Activated naive CD8-positive, alpha-beta T cell (primary cell): ENCODE data around the gene PACRGL.
A peak's percentile ranks its signal among the peaks of the same experiment; 100 is the strongest.

Experiments used
- H3K27ac Mint-ChIP-seq: one replicate; pipeline ENCODE4 v1.8.0; 2021; ENCODE audit warnings: mixed read lengths
- H3K27me3 Mint-ChIP-seq: one replicate; pipeline ENCODE4 v1.8.0; 2021; ENCODE audit warnings: mixed read lengths
- H3K36me3 Mint-ChIP-seq: one replicate; pipeline ENCODE4 v1.8.0; 2021; ENCODE audit warnings: mixed read lengths
- H3K4me1 Mint-ChIP-seq: one replicate; pipeline ENCODE4 v1.8.0; 2021; ENCODE audit warnings: low read depth, mixed read lengths
- H3K4me3 Mint-ChIP-seq: one replicate; pipeline ENCODE4 v1.8.0; 2021; ENCODE audit warnings: mild to moderate bottlenecking, mixed read lengths
- H3K9me3 Mint-ChIP-seq: one replicate; pipeline ENCODE4 v1.8.0; 2021; ENCODE audit warnings: low read depth, mixed read lengths

PACRGL gene

DNA sequence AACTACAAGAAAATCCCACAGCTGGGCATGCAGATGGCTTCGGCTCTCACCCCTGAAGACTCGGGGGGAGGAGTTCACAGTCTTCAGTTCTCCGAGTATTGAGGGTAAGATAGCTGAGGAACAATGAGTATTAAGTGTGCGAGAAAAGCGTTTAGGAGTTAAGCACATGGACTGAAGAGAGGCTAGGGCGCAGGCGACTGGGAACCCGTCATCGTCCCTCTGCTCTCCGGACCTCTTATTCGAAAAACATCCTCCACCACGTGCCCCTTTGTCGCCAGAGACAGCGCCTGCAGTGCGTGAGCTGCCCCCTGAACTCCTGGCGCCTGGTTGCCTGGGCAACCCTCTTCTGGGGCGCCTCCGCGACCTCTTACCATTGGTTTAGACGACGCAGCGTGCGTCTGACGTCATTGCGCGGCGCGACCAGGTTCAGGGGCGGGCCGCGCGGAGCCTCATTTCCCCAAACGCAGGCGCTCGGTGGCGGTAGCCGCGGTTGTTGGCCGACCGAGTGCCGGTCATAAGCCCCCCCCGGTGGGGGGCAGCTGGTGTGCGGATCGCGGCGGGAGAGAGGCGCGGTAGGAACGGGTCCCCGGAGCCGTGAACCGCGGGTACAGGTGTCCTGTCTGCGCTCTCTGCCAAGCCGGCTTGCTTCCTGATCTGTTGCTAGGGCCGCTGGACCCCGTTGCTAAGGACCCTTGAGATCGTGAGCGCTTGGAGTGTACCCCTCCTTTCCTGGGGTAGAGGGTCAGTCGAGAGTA lies at the start of gene PACRGL:
PACRGL (plus strand) TSS at position 452 of the 755 bp plus-strand sequence. CDS start 4,024 bp downstream, outside the sequence.
- peak within 1 kb of the TSS; percentile 94 for H3K27ac Mint-ChIP-seq
- H3K36me3 Mint-ChIP-seq = no peaks in the 10 kb centered on the region
- no peaks in the 10 kb centered on the region for H3K27me3 Mint-ChIP-seq
- H3K9me3 Mint-ChIP-seq = no peaks in the 10 kb centered on the region
- H3K4me1 Mint-ChIP-seq = peaks cover 35% of the 10 kb centered on the region
- peak within 1 kb of the TSS; percentile 96 for H3K4me3 Mint-ChIP-seq

DNA sequence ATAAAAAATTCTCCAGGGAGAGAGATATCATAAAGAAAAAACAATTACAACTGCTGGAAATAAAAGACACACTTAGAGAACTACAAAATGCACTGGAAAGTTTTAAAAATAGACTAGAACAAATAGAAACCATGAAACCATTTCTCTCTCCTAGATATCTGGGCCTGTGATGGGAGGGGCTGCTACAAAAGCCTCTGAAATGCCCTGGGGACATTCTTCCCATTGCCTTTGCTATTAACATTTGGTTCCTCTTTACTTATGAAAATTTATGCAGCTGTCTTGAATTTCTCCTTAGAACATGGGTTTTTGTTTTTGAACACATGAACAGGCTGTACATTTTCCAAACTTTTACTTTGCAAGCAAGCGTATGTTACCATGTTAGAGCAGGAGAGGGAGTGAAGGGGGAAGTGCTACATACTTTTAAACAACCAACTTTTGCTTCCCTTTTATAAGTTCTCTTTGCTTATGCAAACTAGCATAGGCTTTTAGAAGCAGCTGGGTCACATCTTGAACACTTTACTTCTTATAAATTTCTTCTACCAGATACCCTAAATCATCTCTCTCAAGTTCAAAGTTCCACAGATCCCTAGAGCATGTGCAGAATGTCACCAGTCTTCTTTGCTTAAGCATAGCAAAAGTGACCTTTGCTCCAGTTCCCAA lies 47.9 kb upstream of the PACRGL start:
- no peaks in the 10 kb centered on the region for H3K36me3 Mint-ChIP-seq
- no peak overlapping the region for H3K4me3 Mint-ChIP-seq
- peaks cover 9% of the 10 kb centered on the region for H3K9me3 Mint-ChIP-seq
- H3K27me3 Mint-ChIP-seq = peaks cover 5% of the 10 kb centered on the region
- no peak overlapping the region for H3K27ac Mint-ChIP-seq
- no peaks in the 10 kb centered on the region for H3K4me1 Mint-ChIP-seq

DNA sequence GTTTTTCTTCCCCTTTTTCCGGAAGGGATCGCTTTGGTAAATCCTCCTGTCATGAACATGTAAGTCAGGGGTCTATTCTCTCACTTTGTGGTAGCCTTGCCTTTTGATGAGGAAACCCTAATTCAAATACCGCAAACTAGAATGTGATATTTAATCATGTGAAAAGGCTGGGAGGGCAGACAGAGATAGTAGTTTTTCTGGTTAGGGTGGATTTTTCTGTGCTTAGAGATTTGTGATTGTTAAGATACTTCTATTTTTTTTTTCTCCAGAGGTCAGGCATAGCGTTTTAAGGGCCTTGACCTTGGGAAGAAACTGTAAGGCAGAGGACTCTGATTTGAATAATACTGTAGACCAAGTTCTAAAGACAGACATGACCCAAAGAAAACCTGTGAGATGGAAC lies 41.8 kb upstream of the PACRGL start:
- Mint-ChIP-seq H3K9me3 (no peaks in the 10 kb centered on the region), H3K4me1 (no peaks in the 10 kb centered on the region), H3K4me3 (no peak overlapping the region), H3K27me3 (peaks cover 2% of the 10 kb centered on the region), H3K36me3 (no peaks in the 10 kb centered on the region), H3K27ac (no peak overlapping the region)

DNA sequence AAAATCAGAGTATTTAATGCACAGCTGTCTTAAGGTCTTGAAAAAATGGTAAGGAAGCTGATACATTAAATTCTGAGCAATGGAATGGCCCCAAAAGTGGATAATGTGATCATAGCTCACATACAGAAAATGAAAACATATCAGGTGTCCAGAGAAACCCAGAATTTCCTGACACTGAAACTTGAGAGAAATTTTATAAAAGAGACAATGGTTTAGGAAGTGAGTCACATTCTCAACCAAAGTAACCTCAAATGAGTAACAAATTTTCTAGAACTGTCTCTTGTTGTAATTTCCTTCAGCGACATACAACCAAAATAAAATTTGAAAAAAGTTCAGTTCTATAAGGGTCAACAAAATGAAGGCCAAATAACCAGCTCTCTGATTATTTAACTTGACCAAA lies 37.4 kb upstream of the PACRGL start:
- no peaks in the 10 kb centered on the region for H3K9me3 Mint-ChIP-seq
- peaks cover 3% of the 10 kb centered on the region for H3K27me3 Mint-ChIP-seq
- no peaks in the 10 kb centered on the region for H3K36me3 Mint-ChIP-seq
- no peaks in the 10 kb centered on the region for H3K4me1 Mint-ChIP-seq
- no peak overlapping the region for H3K27ac Mint-ChIP-seq
- no peak overlapping the region for H3K4me3 Mint-ChIP-seq

DNA sequence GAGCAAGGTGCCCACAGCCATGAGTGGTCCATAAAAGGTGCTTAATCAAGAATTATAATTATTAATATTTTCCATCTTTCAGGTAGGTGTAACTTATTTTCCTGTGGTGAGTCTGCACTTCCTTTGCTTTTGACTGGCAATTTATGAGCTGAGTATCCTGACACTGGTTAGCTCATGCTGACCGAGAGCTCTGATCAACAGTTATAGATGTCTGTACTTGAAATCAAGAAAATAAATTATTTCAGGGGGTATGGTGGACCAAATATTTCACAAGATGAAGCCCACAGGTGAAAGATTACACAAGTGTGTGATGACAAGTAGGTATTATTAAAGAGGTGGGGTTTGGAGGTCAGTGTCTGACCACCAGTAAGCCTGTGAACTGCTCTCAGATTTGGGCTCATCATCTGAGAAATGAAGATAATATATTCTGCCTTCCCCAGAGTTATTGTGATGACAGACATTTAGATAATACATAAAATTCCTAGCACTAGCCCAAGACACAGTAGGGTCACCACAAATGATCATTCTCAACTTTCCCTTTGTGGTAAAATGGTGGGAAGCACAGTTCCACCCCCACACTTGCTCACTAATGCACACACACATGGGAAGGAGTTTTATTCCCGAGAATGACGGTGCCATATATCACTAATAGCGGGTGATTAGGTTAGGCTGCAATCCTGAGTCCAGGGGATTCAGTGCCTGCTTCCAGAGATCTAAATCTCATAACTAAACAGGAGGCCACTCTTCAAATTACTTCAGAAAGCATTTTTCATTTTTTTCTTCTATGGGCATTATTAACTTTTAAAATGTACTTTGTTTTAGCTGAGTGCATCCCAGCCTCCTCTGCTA lies 34.0 kb upstream of the PACRGL start:
- Mint-ChIP-seq H3K9me3 (no peaks in the 10 kb centered on the region), H3K4me3 (no peak overlapping the region), H3K4me1 (no peaks in the 10 kb centered on the region), H3K36me3 (no peaks in the 10 kb centered on the region), H3K27me3 (peaks cover 4% of the 10 kb centered on the region), H3K27ac (no peak overlapping the region)

DNA sequence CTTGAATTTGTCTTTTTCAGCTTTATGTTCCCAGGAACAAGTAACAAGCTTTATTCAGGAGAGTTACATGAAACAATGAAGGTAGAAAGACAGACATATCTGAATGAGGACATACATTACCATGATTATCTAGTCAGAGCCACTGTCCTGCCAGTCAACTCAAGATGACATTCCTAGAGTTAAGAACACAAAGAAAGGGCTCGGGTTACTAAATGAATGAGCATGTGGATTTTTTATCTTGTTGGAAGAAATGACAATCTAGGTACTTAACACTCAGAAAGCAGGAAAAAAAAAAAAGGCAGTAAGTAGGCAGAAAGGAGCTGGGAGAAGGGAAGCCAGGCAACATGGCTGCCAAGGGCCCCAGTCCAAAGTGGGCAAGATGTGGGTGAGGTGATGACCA lies 28.0 kb upstream of the PACRGL start:
- H3K4me1 Mint-ChIP-seq = no peaks in the 10 kb centered on the region
- H3K9me3 Mint-ChIP-seq = no peaks in the 10 kb centered on the region
- H3K27ac Mint-ChIP-seq = no peak overlapping the region
- H3K36me3 Mint-ChIP-seq = peaks cover 2% of the 10 kb centered on the region
- H3K27me3 Mint-ChIP-seq = peaks cover 10% of the 10 kb centered on the region
- H3K4me3 Mint-ChIP-seq = no peak overlapping the region

DNA sequence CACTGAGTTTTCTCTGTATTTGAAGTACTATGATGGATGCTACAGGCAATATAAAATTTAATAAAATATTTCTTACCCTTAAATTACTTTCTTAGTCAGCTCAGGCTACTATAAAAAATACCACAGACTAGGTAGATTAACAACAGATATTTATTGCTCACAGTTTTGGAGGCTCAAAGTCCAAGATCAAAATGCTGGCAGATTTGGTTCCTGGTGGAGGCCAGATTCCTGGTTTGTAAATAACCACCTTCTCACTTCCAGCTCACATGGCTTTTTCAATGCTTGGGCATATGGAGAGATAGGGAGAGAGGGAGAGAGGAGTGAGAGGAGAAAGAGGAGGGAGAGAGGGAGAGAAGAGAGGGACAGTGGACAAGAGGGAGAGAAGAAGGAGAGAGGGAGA lies 24.5 kb upstream of the PACRGL start:
- Mint-ChIP-seq H3K27ac (no peak overlapping the region), H3K4me3 (no peak overlapping the region), H3K9me3 (no peaks in the 10 kb centered on the region), H3K27me3 (peaks cover 18% of the 10 kb centered on the region), H3K4me1 (no peaks in the 10 kb centered on the region), H3K36me3 (peaks cover 2% of the 10 kb centered on the region)

DNA sequence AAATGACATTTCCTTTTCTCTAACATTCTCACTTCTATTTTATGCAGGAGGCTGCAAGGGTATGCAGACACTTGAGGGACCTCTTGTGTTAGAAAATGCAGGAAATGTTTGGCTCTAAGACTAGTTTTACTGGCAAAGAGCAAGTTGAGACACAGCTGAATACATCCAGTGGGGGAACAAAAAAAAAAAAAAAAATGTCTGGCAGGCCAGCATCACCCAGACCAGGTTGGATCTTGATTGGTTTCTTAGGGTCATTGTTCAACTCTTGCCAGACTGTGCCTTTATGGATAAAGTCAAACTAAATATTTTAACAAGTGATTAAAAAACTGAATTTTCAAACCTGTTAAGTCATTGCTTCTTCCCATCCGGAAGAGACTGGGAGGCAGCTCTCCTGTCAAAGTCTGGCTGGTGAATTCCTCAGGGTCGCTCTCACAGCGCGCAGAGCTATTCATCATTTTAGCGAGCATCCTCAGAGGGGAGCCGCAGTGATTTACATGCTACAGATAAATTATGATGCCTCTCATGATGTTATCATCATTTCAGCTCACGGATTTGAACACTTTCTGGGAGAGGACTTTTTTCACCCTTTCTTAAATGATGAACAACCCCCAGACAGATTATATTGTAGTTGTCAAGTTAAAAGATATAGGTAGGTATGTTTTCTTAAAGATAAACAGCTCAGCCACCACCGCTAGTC lies 23.6 kb upstream of the PACRGL start:
- Mint-ChIP-seq H3K9me3 (no peaks in the 10 kb centered on the region), H3K4me1 (no peaks in the 10 kb centered on the region), H3K27me3 (peaks cover 20% of the 10 kb centered on the region), H3K4me3 (no peak overlapping the region), H3K36me3 (peaks cover 2% of the 10 kb centered on the region), H3K27ac (no peak overlapping the region)

DNA sequence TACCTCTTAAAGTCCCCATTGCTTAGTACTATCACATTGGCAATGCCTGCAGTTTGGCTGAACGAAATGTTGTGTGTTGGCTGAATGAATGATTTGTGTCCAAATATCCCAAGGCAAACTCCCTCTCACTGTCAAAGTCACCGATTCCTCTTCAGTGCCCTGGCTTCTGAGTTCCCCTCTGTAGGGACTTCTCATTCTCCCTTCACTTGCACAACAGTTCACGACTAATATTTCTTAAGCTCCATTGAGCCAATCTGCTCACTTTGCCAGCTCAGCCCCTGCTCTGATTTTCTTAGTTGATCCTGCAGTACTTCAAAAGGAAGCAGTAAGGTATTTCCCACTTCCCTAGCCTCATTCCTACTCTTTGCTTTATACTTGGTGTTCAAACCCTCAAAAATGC lies 21.9 kb upstream of the PACRGL start:
- Mint-ChIP-seq H3K4me1 (no peaks in the 10 kb centered on the region), H3K4me3 (no peak overlapping the region), H3K27ac (no peak overlapping the region), H3K9me3 (no peaks in the 10 kb centered on the region), H3K36me3 (no peaks in the 10 kb centered on the region), H3K27me3 (peaks cover 21% of the 10 kb centered on the region)

DNA sequence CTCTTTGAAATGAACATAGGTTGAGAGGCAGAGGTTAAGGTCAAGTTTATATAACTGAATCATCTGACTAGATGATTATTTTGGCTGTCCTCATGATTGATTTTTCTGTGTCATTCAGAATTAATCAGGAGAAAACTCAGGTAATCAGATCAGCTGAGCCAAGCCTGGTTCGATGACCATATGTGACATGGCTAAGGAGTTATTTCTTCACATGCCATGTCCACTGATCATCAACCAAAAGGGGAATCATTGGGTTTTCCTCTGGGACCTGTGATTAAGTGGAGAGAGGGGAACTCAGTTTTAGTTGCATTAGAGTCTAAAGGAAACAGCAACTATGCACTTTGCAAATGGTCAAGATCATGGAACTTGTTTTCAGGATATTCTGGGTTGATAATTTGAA lies 20.3 kb upstream of the PACRGL start:
- Mint-ChIP-seq H3K27ac (no peak overlapping the region), H3K4me1 (no peaks in the 10 kb centered on the region), H3K4me3 (no peak overlapping the region), H3K9me3 (no peaks in the 10 kb centered on the region), H3K36me3 (no peaks in the 10 kb centered on the region), H3K27me3 (peaks cover 18% of the 10 kb centered on the region)

DNA sequence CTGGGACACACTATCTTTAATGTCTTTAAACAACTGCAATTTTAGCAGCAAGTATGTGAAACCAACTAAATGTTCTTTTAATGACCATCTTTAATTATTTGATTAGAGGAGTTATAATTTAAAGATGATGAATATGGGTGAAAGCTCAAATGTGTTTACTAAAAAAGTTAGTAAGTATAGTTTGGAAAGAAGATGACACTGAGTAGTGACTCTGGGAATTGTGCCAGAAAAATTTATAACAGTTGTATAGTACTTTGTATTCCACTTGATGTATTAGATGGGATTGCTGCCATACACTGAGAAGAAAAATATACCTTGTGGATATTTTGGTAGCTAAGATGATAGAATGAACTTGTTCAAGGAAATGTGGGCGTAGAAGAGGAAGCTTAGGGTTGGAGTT lies 19.5 kb upstream of the PACRGL start:
- Mint-ChIP-seq H3K4me3 (no peak overlapping the region), H3K27me3 (peaks cover 18% of the 10 kb centered on the region), H3K9me3 (no peaks in the 10 kb centered on the region), H3K4me1 (no peaks in the 10 kb centered on the region), H3K36me3 (no peaks in the 10 kb centered on the region), H3K27ac (no peak overlapping the region)

DNA sequence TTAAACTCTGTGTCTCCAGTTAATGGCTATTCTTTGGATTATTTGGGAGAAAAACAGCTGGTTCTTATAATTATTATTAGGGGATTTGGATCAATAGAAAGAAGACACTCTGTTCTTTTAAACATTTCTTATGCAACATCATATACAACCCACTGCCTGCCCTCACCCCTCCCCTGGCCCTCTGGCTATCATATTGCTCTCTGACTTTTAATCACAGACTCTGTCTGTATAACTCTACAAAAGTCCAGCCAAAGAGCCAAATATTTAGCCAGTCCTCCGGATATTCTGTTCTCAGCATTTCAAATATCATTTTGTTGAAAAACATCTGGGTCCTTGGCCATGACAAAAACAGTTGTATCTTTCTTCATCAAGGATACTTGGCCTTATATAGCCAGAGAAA lies 19.0 kb upstream of the PACRGL start:
- Mint-ChIP-seq H3K4me1 (no peaks in the 10 kb centered on the region), H3K27me3 (peaks cover 18% of the 10 kb centered on the region), H3K36me3 (no peaks in the 10 kb centered on the region), H3K4me3 (no peak overlapping the region), H3K27ac (no peak overlapping the region), H3K9me3 (no peaks in the 10 kb centered on the region)

DNA sequence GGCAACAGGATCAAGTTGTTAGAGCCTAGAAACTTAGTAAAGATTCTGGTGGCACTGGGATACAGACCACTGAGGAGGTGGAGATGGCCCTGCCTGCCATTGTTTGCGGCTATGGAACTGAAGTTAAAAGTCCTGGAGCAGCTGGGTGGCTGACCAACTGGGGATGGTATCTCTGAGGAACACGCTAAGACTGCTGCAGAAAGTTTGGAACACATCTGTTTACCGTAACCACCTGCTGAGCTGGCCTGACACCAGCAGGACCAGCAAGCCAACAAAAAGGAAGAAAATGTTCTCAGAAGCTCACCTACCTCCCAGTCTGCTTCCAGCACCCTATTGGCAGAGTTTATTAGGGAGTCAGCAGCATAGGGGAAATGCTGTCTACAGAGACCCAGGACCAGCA lies 17.4 kb upstream of the PACRGL start:
- H3K9me3 Mint-ChIP-seq = no peaks in the 10 kb centered on the region
- no peak overlapping the region for H3K27ac Mint-ChIP-seq
- H3K4me3 Mint-ChIP-seq = no peak overlapping the region
- H3K36me3 Mint-ChIP-seq = no peaks in the 10 kb centered on the region
- H3K4me1 Mint-ChIP-seq = no peaks in the 10 kb centered on the region
- peaks cover 16% of the 10 kb centered on the region for H3K27me3 Mint-ChIP-seq

DNA sequence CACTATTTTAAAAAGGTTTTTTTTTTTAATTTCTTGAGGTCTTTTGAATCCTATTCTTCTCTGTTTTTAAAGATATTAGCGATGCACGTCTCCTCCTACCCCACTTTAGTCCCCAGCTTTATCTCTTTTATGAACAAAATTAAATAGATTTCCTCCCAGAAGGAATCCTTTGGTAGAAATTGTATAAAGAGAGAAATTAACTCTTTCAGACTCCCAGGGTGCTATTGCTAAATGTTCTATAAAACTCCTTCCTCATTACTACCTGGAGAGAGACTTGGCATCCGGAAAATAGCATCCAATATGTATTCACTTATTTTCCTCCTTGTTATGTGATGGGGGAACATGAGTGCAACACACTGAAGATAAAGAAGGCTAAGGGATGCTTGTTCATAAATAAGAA lies 16.5 kb upstream of the PACRGL start:
- Mint-ChIP-seq H3K27ac (no peak overlapping the region), H3K27me3 (peaks cover 14% of the 10 kb centered on the region), H3K36me3 (no peaks in the 10 kb centered on the region), H3K4me3 (no peak overlapping the region), H3K4me1 (no peaks in the 10 kb centered on the region), H3K9me3 (no peaks in the 10 kb centered on the region)
